ENCODE results near the gene OR51L1. TPM values are rescaled to one million over a fixed set of nuclear protein-coding genes. Genes with fewer than 3 reads are reported as not detected.

OR51L1 gene, protein sequence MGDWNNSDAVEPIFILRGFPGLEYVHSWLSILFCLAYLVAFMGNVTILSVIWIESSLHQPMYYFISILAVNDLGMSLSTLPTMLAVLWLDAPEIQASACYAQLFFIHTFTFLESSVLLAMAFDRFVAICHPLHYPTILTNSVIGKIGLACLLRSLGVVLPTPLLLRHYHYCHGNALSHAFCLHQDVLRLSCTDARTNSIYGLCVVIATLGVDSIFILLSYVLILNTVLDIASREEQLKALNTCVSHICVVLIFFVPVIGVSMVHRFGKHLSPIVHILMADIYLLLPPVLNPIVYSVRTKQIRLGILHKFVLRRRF
- total RNA-seq (2022; extraction: Qiagen RNA extraction; ENCODE audit: low read depth), result not detected in 5 replicates

DNA sequence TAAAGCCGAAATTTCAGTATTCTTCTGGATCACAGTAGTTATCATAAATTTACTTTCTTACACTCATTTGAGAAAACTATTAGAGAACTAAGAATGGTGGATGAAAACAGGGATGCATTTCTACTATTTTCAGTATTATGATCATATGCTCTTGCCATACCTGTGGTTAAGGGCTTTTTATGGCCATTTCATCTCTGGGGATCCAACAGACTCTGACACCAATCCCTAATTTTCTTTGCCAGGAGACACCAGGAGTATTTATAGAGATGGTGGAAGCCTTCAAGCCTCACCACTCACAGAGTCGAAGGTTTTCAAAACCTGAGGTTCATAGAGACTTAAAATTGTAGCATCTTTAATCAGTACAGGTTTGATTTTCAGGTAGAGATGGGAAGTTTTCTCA is at the start of gene OR51L1:
Gene OR51L1 (plus strand): TSS at position 301 of the 400 bp plus-strand sequence. CDS start 4,132 bp downstream, outside the sequence.

DNA sequence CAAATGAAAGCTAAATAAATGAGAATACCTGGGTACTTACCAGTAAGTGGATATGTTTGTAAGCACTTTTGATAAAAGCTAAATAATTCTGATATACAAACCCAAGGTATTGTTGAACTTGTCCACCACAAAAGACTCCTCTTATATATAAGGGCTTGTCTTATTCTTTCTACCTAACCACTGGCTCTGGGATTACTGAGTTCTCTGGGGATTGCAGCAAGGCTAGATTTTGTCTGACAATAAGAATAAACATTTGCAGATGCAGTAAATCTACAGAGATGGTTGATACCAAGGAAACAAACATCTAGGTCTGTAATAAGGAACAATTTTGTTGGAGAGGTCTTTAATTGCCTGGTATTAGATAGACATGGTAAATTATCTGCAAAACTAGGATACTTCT is 47.1 kb upstream of the OR51L1 start, which contains the start of gene OR51A4:
Gene OR51A4 (minus strand): TSS at position 101 of the 400 bp plus-strand sequence. CDS start 505 bp downstream, outside the sequence.

DNA sequence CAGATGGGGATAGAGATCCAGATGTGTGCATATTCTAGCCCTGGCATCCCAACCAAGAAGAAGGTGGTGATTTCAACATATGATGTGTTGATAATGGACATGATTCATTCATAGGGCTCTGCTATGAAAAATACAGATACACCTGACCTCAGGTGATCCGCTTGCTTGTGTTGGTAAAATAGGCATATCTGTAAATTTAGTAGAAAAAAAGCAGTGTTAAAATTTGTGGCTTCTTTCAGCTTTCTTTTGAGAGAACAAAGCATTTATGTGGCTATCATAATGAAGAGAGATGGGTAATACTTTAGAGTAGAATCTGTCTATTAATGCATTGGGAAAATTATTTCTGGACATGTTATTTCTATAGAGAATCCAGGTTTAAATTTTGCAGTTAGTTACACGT is 39.0 kb upstream of the OR51L1 start, which contains the start of gene OR51A2:
Gene OR51A2 (minus strand): TSS at position 101 of the 400 bp plus-strand sequence. CDS start 0 bp downstream, at position 101.

DNA sequence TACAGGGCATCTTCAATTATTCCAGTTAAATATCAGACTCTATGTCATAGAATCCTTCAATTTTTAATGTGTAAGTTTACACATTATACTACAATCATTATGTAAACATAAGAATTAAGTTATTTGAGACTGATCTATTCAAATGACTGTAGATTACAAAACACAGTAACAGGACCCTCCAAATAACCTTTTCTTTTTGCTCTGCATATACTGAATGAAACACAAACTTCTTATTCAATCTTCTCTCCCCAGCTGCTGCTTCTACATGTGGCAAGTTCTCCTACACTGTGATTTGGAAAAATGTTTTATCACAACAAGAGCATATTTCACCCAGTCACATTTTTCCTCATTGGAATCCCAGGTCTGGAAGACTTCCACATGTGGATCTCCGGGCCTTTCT is 51.6 kb downstream of the OR51L1 start, which contains the start of gene OR52J3:
Gene OR52J3 (plus strand): TSS at position 301 of the 400 bp plus-strand sequence. CDS start 0 bp downstream, at position 301.

Other genes with a start within 250 kb of the OR51L1 start
- gene OR51F1, start 224.9 kb upstream of the OR51L1 start, total RNA-seq (2022; extraction: Qiagen RNA extraction; ENCODE audit: low read depth), result not detected in 5 replicates
- not detected in 5 replicates for gene OR52R1, start 190.5 kb upstream of the OR51L1 start, total RNA-seq (2022; extraction: Qiagen RNA extraction; ENCODE audit: low read depth)
- not detected in 5 replicates for gene OR51F2, start 173.5 kb upstream of the OR51L1 start, total RNA-seq (2022; extraction: Qiagen RNA extraction; ENCODE audit: low read depth)
- not detected in 5 replicates for gene OR51S1, start 145.6 kb upstream of the OR51L1 start, total RNA-seq (2022; extraction: Qiagen RNA extraction; ENCODE audit: low read depth)
- not detected in 5 replicates for gene OR51T1, start 113.0 kb upstream of the OR51L1 start, total RNA-seq (2022; extraction: Qiagen RNA extraction; ENCODE audit: low read depth)
- not detected in 5 replicates for gene OR51A7, start 91.1 kb upstream of the OR51L1 start, total RNA-seq (2022; extraction: Qiagen RNA extraction; ENCODE audit: low read depth)
- gene OR51G2, start 75.5 kb upstream of the OR51L1 start, total RNA-seq (2022; extraction: Qiagen RNA extraction; ENCODE audit: low read depth), result not detected in 5 replicates
- gene OR51G1, start 70.5 kb upstream of the OR51L1 start, total RNA-seq (2022; extraction: Qiagen RNA extraction; ENCODE audit: low read depth), result not detected in 5 replicates
- gene OR51A4, start 47.2 kb upstream of the OR51L1 start, total RNA-seq (2022; extraction: Qiagen RNA extraction; ENCODE audit: low read depth), result not detected in 5 replicates
- not detected in 5 replicates for gene OR51A2, start 39.1 kb upstream of the OR51L1 start, total RNA-seq (2022; extraction: Qiagen RNA extraction; ENCODE audit: low read depth)
- not detected in 5 replicates for gene OR52J3, start 51.7 kb downstream of the OR51L1 start, total RNA-seq (2022; extraction: Qiagen RNA extraction; ENCODE audit: low read depth)
- gene OR52E2, start 64.8 kb downstream of the OR51L1 start, total RNA-seq (2022; extraction: Qiagen RNA extraction; ENCODE audit: low read depth), result not detected in 5 replicates
- not detected in 5 replicates for gene OR52E1, start 74.7 kb downstream of the OR51L1 start, total RNA-seq (2022; extraction: Qiagen RNA extraction; ENCODE audit: low read depth)
- not detected in 5 replicates for gene OR52A5, start 143.5 kb downstream of the OR51L1 start, total RNA-seq (2022; extraction: Qiagen RNA extraction; ENCODE audit: low read depth)
- gene OR52A1, start 159.9 kb downstream of the OR51L1 start, total RNA-seq (2022; extraction: Qiagen RNA extraction; ENCODE audit: low read depth), result not detected in 5 replicates
- not detected in 5 replicates for gene OR51V1, start 205.8 kb downstream of the OR51L1 start, total RNA-seq (2022; extraction: Qiagen RNA extraction; ENCODE audit: low read depth)
- gene HBB, start 232.2 kb downstream of the OR51L1 start, total RNA-seq (2022; extraction: Qiagen RNA extraction; ENCODE audit: low read depth), result not detected in 5 replicates
- not detected in 5 replicates for gene HBD, start 239.6 kb downstream of the OR51L1 start, total RNA-seq (2022; extraction: Qiagen RNA extraction; ENCODE audit: low read depth)